Activated CD8-positive, alpha-beta memory T cell treated with anti-CD3 and anti-CD28 coated beads, Interleukin-2, amount 10 ng/mL, durations not matched to agents 7 days and 5 days (primary cell): ENCODE results near the gene CELF2. TPM values are rescaled to one million over a fixed set of nuclear protein-coding genes. Genes with fewer than 3 reads are reported as not detected.
"Not testable (repeated sequence)": the region's sequence is repeated elsewhere in the genome, so short reads cannot be mapped to it uniquely, and the experiment has no call there.

Experiments
- ATAC-seq: fragments of 150-1000 bp; cut with Tn5 transposase; one replicate; pipeline ENCODE4 v1.10.0; 2021; ENCODE audit warnings: moderate library complexity
- CTCF ChIA-PET: fragments of 350-600 bp; sonication (Branson Sonifier 250); formaldehyde crosslinking; loops from one replicate; lab custom pipeline; 2021; ENCODE audit warnings: antibody characterized with exemption; lab: Charles Lee
- DNase-seq: peaks from one replicate; pipeline ENCODE4 v3.0.0-alpha.2; 2020
- H3K27ac Mint-ChIP-seq: one replicate; pipeline ENCODE4 v1.8.0; 2021; ENCODE audit warnings: mild to moderate bottlenecking, mixed read lengths
- H3K27me3 Mint-ChIP-seq: one replicate; pipeline ENCODE4 v1.8.0; 2021; ENCODE audit warnings: mixed read lengths
- H3K36me3 Mint-ChIP-seq: one replicate; pipeline ENCODE4 v1.8.0; 2021; ENCODE audit warnings: mild to moderate bottlenecking, mixed read lengths
- H3K4me1 Mint-ChIP-seq: one replicate; pipeline ENCODE4 v1.8.0; 2021; ENCODE audit warnings: mixed read lengths
- H3K4me3 Mint-ChIP-seq: one replicate; pipeline ENCODE4 v1.8.0; 2021; ENCODE audit warnings: mild to moderate bottlenecking, moderate library complexity, mixed read lengths
- H3K9me3 Mint-ChIP-seq: one replicate; pipeline ENCODE4 v1.8.0; 2022; ENCODE audit warnings: low read depth, mixed read lengths
- total RNA-seq, 2 experiments: library from RNA; stranded (reverse); gene quantifications; one replicate each; pipeline ENCODE4 v1.2.3, GENCODE V29; 2021

The CELF2 gene
- total RNA-seq, 2 experiments from 2014 or later = 205 to 219 TPM

GRCh38 chr10:11351801-11352200, 334.1 kb downstream of the CELF2 start:
- CTCF ChIA-PET = no interaction called here

GRCh38 chr10:11353006-11353896, 335.6 kb downstream of the CELF2 start:
- H3K27me3 Mint-ChIP-seq = peaks cover 2% of the 10 kb centered on the region
- no peak overlapping the region for H3K4me3 Mint-ChIP-seq
- H3K4me1 Mint-ChIP-seq = no peaks in the 10 kb centered on the region
- no peaks in the 10 kb centered on the region for H3K9me3 Mint-ChIP-seq
- DNase-seq = no peak
- CTCF ChIA-PET = no interaction called here
- no peak for ATAC-seq
- H3K36me3 Mint-ChIP-seq = no peaks in the 10 kb centered on the region
- H3K27ac Mint-ChIP-seq = no peak overlapping the region

More at GRCh38 chr10:11351801-11352200, 334.1 kb downstream of the CELF2 start:
- H3K27ac Mint-ChIP-seq = no peak overlapping the region
- no peak for ATAC-seq
- H3K4me3 Mint-ChIP-seq = no peak overlapping the region
- H3K9me3 Mint-ChIP-seq = no peaks in the 10 kb centered on the region
- no peak for DNase-seq
- peaks cover 2% of the 10 kb centered on the region for H3K36me3 Mint-ChIP-seq
- H3K4me1 Mint-ChIP-seq = no peaks in the 10 kb centered on the region
- peaks cover 8% of the 10 kb centered on the region for H3K27me3 Mint-ChIP-seq

- no peaks in the 10 kb centered on the region for H3K27me3 Mint-ChIP-seq
- H3K9me3 Mint-ChIP-seq = no peaks in the 10 kb centered on the region
- no peaks in the 10 kb centered on the region for H3K36me3 Mint-ChIP-seq
- no peak for ATAC-seq
- H3K4me3 Mint-ChIP-seq = no peak overlapping the region
- no peak overlapping the region for H3K27ac Mint-ChIP-seq
- CTCF ChIA-PET = no interaction called here
- DNase-seq = no peak
- H3K4me1 Mint-ChIP-seq = no peaks in the 10 kb centered on the region
Measured at GRCh38 chr10:11354823-11355222, 337.2 kb downstream of the CELF2 start.

- Mint-ChIP-seq H3K9me3 (no peaks in the 10 kb centered on the region), H3K27me3 (no peaks in the 10 kb centered on the region), H3K27ac (no peak overlapping the region), H3K36me3 (no peaks in the 10 kb centered on the region), H3K4me3 (no peak overlapping the region), H3K4me1 (no peaks in the 10 kb centered on the region)
- DNase-seq (no peak), ATAC-seq (no peak)
- CTCF ChIA-PET = no interaction called here
Measured at GRCh38 chr10:11355592-11355991, 337.9 kb downstream of the CELF2 start.

- Mint-ChIP-seq H3K27me3 (no peaks in the 10 kb centered on the region), H3K9me3 (no peaks in the 10 kb centered on the region), H3K27ac (no peak overlapping the region), H3K4me1 (no peaks in the 10 kb centered on the region), H3K4me3 (no peak overlapping the region), H3K36me3 (no peaks in the 10 kb centered on the region)
- ATAC-seq (no peak), DNase-seq (no peak)
- CTCF ChIA-PET = no interaction called here
Measured at GRCh38 chr10:11357439-11357838, 339.8 kb downstream of the CELF2 start.

GRCh38 chr10:11358011-11358410, 340.3 kb downstream of the CELF2 start:
- no peak overlapping the region for H3K4me3 Mint-ChIP-seq
- H3K9me3 Mint-ChIP-seq = no peaks in the 10 kb centered on the region
- no peaks in the 10 kb centered on the region for H3K27me3 Mint-ChIP-seq
- no peak for ATAC-seq
- H3K4me1 Mint-ChIP-seq = no peaks in the 10 kb centered on the region
- DNase-seq = no peak
- no peak overlapping the region for H3K27ac Mint-ChIP-seq
- no peaks in the 10 kb centered on the region for H3K36me3 Mint-ChIP-seq
- CTCF ChIA-PET = no interaction called here

- H3K36me3 Mint-ChIP-seq = no peaks in the 10 kb centered on the region
- H3K27ac Mint-ChIP-seq = no peak overlapping the region
- H3K27me3 Mint-ChIP-seq = no peaks in the 10 kb centered on the region
- CTCF ChIA-PET = interaction anchor here (0.6 kb wide), 1 partner anchor 628 kb away, joined by 4 read pairs; no protein-coding TSS in a partner anchor
- H3K4me1 Mint-ChIP-seq = no peaks in the 10 kb centered on the region
- H3K9me3 Mint-ChIP-seq = no peaks in the 10 kb centered on the region
- DNase-seq (no peak), ATAC-seq (no peak)
- no peak overlapping the region for H3K4me3 Mint-ChIP-seq
Measured at GRCh38 chr10:11358923-11359575, 341.4 kb downstream of the CELF2 start.

GRCh38 chr10:11359869-11360268, 342.2 kb downstream of the CELF2 start:
- Mint-ChIP-seq H3K9me3 (no peaks in the 10 kb centered on the region), H3K27me3 (no peaks in the 10 kb centered on the region), H3K4me1 (no peaks in the 10 kb centered on the region), H3K36me3 (no peaks in the 10 kb centered on the region), H3K27ac (no peak overlapping the region), H3K4me3 (no peak overlapping the region)
- DNase-seq = no peak
- ATAC-seq = no peak
- CTCF ChIA-PET = no interaction called here

GRCh38 chr10:11363497-11363896, 345.8 kb downstream of the CELF2 start:
- no peaks in the 10 kb centered on the region for H3K36me3 Mint-ChIP-seq
- ATAC-seq (no peak), DNase-seq (no peak)
- CTCF ChIA-PET = no interaction called here
- H3K27me3 Mint-ChIP-seq = no peaks in the 10 kb centered on the region
- no peaks in the 10 kb centered on the region for H3K9me3 Mint-ChIP-seq
- no peak overlapping the region for H3K27ac Mint-ChIP-seq
- H3K4me3 Mint-ChIP-seq = no peak overlapping the region
- no peaks in the 10 kb centered on the region for H3K4me1 Mint-ChIP-seq

- Mint-ChIP-seq H3K27me3 (no peaks in the 10 kb centered on the region), H3K36me3 (no peaks in the 10 kb centered on the region), H3K4me1 (no peaks in the 10 kb centered on the region), H3K27ac (no peak overlapping the region), H3K9me3 (no peaks in the 10 kb centered on the region), H3K4me3 (no peak overlapping the region)
- DNase-seq (no peak), ATAC-seq (no peak)
- CTCF ChIA-PET = no interaction called here
Measured at GRCh38 chr10:11364241-11364640, 346.6 kb downstream of the CELF2 start.

GRCh38 chr10:11366889-11367288, 349.2 kb downstream of the CELF2 start:
- H3K9me3 Mint-ChIP-seq, H3K36me3 Mint-ChIP-seq, H3K27me3 Mint-ChIP-seq, ATAC-seq, DNase-seq, H3K4me1 Mint-ChIP-seq, CTCF ChIA-PET, H3K27ac Mint-ChIP-seq, H3K4me3 Mint-ChIP-seq: not testable (repeated sequence)

- Mint-ChIP-seq H3K9me3 (no peaks in the 10 kb centered on the region), H3K36me3 (no peaks in the 10 kb centered on the region), H3K4me3 (no peak overlapping the region), H3K27ac (no peak overlapping the region), H3K4me1 (no peaks in the 10 kb centered on the region), H3K27me3 (no peaks in the 10 kb centered on the region)
- ATAC-seq = no peak
- CTCF ChIA-PET = interaction anchor here (1.1 kb wide), 1 partner anchor 103 kb away, joined by 3 read pairs; no protein-coding TSS in a partner anchor
- no peak for DNase-seq
Measured at GRCh38 chr10:11367505-11367904, 349.8 kb downstream of the CELF2 start.

GRCh38 chr10:11373717-11374171, 356.1 kb downstream of the CELF2 start:
- CTCF ChIA-PET = no interaction called here
- H3K27ac Mint-ChIP-seq = no peak overlapping the region
- H3K4me1 Mint-ChIP-seq = no peaks in the 10 kb centered on the region
- no peak for ATAC-seq
- no peak for DNase-seq
- H3K4me3 Mint-ChIP-seq = no peak overlapping the region
- no peaks in the 10 kb centered on the region for H3K27me3 Mint-ChIP-seq
- H3K36me3 Mint-ChIP-seq = no peaks in the 10 kb centered on the region
- H3K9me3 Mint-ChIP-seq = no peaks in the 10 kb centered on the region

- Mint-ChIP-seq H3K36me3 (no peaks in the 10 kb centered on the region), H3K4me3 (no peak overlapping the region), H3K27me3 (no peaks in the 10 kb centered on the region), H3K4me1 (no peaks in the 10 kb centered on the region), H3K9me3 (no peaks in the 10 kb centered on the region), H3K27ac (no peak overlapping the region)
- CTCF ChIA-PET = interaction anchor here (1.5 kb wide), 1 partner anchor 45 kb away, joined by 3 read pairs; no protein-coding TSS in a partner anchor
- DNase-seq (no peak), ATAC-seq (no peak)
Measured at GRCh38 chr10:11377267-11377666, 359.6 kb downstream of the CELF2 start.
